ENCODE data around the gene UGT1A1.

Gene UGT1A1

DNA sequence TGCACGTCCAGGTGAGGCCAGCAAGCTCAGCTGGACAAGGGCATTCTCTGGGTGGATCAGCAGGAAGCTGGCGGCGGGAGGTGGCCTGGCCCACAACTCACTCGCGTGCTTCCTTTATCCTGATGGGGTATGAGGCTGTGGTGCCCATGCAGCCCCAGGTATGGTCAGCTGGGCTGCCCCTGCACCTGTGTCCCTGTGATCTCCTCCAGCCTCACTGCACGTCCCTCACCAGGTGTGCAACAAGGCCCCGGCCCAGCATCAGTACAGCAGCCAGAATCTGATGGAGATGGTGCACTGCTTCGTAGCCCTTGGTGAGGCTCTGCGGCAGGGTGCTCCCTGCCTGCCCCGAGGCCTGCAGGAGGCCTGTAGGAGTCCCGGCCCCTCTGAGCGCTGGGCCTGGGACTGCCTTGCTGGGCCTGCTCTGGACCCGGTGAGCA, 35.7 kb downstream of the UGT1A1 start:
- no peak for DNase-seq (ENCODE audit: low spot score)
- H3K27me3 Mint-ChIP-seq (ENCODE audit: low read depth): no peaks in the 10 kb centered on the region
- no peak overlapping the region for H3K27ac Mint-ChIP-seq
- no peaks in the 10 kb centered on the region for H3K4me1 Mint-ChIP-seq (ENCODE audit: low read depth)
- H3K9me3 Mint-ChIP-seq: no peaks in the 10 kb centered on the region
- no peak overlapping the region for H3K4me3 Mint-ChIP-seq
- H3K36me3 Mint-ChIP-seq (ENCODE audit: low read depth): no peaks in the 10 kb centered on the region

DNA sequence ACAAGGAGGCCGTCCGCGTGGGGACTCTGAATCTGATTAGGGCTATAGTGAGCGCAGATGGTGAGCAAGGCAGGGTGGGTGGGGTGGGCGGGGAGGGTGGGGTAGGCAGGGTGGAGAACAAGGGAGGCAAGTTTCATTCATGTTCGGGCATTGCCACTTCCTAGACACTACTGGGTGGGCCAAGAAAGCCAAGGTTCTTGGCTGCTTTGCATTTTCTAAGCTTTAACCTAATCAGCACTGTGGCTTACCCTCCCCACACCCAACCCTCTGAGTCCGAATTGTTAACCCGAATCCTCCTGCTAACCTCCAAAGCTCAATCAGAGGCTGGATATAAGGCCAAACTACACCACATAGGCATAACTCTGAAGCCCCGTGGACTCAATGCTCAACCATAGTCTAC, 36.2 kb downstream of the UGT1A1 start:
- no peaks in the 10 kb centered on the region for H3K27me3 Mint-ChIP-seq (ENCODE audit: low read depth)
- no peak overlapping the region for H3K4me3 Mint-ChIP-seq
- H3K4me1 Mint-ChIP-seq (ENCODE audit: low read depth): no peaks in the 10 kb centered on the region
- no peak overlapping the region for H3K27ac Mint-ChIP-seq
- H3K36me3 Mint-ChIP-seq (ENCODE audit: low read depth): no peaks in the 10 kb centered on the region
- no peak for DNase-seq (ENCODE audit: low spot score)
- H3K9me3 Mint-ChIP-seq: no peaks in the 10 kb centered on the region

DNA sequence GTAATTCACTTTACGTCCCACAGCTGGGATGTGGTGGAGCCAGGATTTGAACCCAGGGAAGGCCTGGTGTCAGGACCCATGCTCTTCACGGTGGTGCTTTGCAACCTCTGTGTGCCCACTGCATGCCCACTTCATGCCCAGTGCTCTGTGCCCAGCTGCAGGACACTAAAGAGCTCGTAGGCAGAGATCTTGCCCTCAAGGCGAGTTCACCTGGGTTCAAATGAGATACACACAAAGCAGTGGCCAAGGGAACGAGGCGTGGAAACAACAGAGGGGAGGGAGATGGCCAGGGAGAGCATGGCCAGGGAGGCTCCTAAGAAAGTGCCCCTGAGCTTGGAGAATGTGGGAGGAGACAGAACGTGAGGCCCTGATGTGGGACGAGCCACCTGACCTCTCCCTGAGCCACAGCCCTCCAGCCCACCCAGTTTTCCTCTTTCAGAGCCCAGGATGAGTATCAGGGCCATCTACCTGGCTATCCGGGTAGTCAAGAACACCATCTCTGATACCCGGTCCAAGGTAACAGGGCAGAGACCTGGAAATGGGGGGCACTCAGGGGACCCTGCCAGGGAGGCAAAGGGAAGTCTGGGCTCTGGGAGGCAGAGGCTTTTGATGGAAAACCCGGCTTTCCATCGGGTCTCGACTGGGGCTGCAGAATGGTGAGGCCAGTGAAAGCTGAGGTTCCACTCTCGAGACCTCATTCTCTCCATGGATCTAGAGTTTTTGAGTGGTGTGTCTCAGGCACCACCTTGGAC, 38.4 kb downstream of the UGT1A1 start:
- Mint-ChIP-seq H3K9me3 (no peaks in the 10 kb centered on the region), H3K27me3 (ENCODE audit: low read depth) (no peaks in the 10 kb centered on the region), H3K4me1 (ENCODE audit: low read depth) (no peaks in the 10 kb centered on the region), H3K4me3 (no peak overlapping the region), H3K36me3 (ENCODE audit: low read depth) (no peaks in the 10 kb centered on the region), H3K27ac (no peak overlapping the region)
- no peak for DNase-seq (ENCODE audit: low spot score)

- H3K4me3 Mint-ChIP-seq: no peak overlapping the region
- H3K36me3 Mint-ChIP-seq (ENCODE audit: low read depth): no peaks in the 10 kb centered on the region
- H3K4me1 Mint-ChIP-seq (ENCODE audit: low read depth): no peaks in the 10 kb centered on the region
- no peak overlapping the region for H3K27ac Mint-ChIP-seq
- peaks cover 1% of the 10 kb centered on the region for H3K27me3 Mint-ChIP-seq (ENCODE audit: low read depth)
- no peak for DNase-seq (ENCODE audit: low spot score)
- H3K9me3 Mint-ChIP-seq: no peaks in the 10 kb centered on the region
Measured at GRCh38 chr2:233799087-233799665, 39.1 kb downstream of the UGT1A1 start.

GRCh38 chr2:233799716-233800115, 39.6 kb downstream of the UGT1A1 start:
- no peak for DNase-seq (ENCODE audit: low spot score)
- Mint-ChIP-seq H3K27ac (no peak overlapping the region), H3K9me3 (no peaks in the 10 kb centered on the region), H3K4me3 (no peak overlapping the region), H3K4me1 (ENCODE audit: low read depth) (no peaks in the 10 kb centered on the region), H3K36me3 (ENCODE audit: low read depth) (no peaks in the 10 kb centered on the region), H3K27me3 (ENCODE audit: low read depth) (peaks cover 4% of the 10 kb centered on the region)

GRCh38 chr2:233800208-233800607, 40.1 kb downstream of the UGT1A1 start:
- H3K9me3 Mint-ChIP-seq: no peaks in the 10 kb centered on the region
- no peak overlapping the region for H3K27ac Mint-ChIP-seq
- DNase-seq (ENCODE audit: low spot score): no peak

DNA sequence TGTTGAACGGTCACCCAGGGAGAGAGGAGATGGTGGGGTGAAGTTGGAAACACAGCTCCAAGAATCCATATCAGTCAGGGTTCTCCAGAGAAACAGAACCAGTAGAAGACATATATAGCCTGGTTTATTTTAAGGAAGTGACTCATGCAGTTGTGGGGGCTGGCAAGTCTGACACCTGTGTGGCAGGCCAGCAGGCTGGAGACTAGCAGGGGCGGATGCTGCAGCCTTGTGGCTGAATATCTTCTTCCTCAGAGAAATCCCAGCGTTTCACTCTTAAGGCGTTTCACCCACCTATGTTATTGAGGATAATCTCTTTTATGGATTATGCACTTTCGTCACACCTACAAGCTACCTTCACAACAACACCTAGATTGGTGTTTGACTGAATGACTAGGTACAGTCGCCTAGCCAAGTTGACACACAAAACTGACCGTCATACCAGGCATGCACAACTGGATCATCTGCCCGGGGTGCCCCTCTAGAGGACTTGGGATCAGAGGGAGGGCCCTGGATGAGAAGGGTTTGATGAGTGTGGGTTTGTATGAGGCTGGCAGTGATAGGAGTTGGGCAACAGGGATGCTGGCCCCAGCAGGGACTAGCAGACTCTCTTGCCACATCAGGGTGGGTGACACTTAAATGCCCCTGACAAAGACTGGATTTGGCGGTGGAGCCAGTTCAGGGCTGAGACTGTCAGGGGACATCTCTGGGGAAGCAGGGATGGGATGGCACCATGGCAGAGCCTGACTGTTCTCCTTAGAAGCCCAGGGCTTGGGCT, 41.5 kb downstream of the UGT1A1 start:
- Mint-ChIP-seq H3K27ac (no peak overlapping the region), H3K27me3 (ENCODE audit: low read depth) (peaks cover 4% of the 10 kb centered on the region), H3K4me1 (ENCODE audit: low read depth) (no peaks in the 10 kb centered on the region), H3K4me3 (no peak overlapping the region), H3K36me3 (ENCODE audit: low read depth) (no peaks in the 10 kb centered on the region), H3K9me3 (no peaks in the 10 kb centered on the region)
- DNase-seq (ENCODE audit: low spot score): no peak

More at GRCh38 chr2:233800208-233800607, 40.1 kb downstream of the UGT1A1 start:
- H3K36me3 Mint-ChIP-seq (ENCODE audit: low read depth): no peaks in the 10 kb centered on the region
- peaks cover 4% of the 10 kb centered on the region for H3K27me3 Mint-ChIP-seq (ENCODE audit: low read depth)
- H3K4me1 Mint-ChIP-seq (ENCODE audit: low read depth): no peaks in the 10 kb centered on the region
- no peak overlapping the region for H3K4me3 Mint-ChIP-seq

- Mint-ChIP-seq H3K36me3 (ENCODE audit: low read depth) (no peaks in the 10 kb centered on the region), H3K27ac (no peak overlapping the region), H3K4me1 (ENCODE audit: low read depth) (no peaks in the 10 kb centered on the region), H3K27me3 (ENCODE audit: low read depth) (peaks cover 4% of the 10 kb centered on the region), H3K4me3 (no peak overlapping the region), H3K9me3 (no peaks in the 10 kb centered on the region)
- DNase-seq (ENCODE audit: low spot score): no peak
Measured at GRCh38 chr2:233802132-233802815, 42.2 kb downstream of the UGT1A1 start.

GRCh38 chr2:233803292-233803911, 43.3 kb downstream of the UGT1A1 start:
- no peaks in the 10 kb centered on the region for H3K9me3 Mint-ChIP-seq
- no peak overlapping the region for H3K4me3 Mint-ChIP-seq
- DNase-seq (ENCODE audit: low spot score): no peak
- H3K36me3 Mint-ChIP-seq (ENCODE audit: low read depth): no peaks in the 10 kb centered on the region
- no peak overlapping the region for H3K27ac Mint-ChIP-seq
- H3K27me3 Mint-ChIP-seq (ENCODE audit: low read depth): peaks cover 4% of the 10 kb centered on the region
- no peaks in the 10 kb centered on the region for H3K4me1 Mint-ChIP-seq (ENCODE audit: low read depth)

- Mint-ChIP-seq H3K9me3 (no peaks in the 10 kb centered on the region), H3K27ac (no peak overlapping the region), H3K27me3 (ENCODE audit: low read depth) (peaks cover 4% of the 10 kb centered on the region), H3K36me3 (ENCODE audit: low read depth) (no peaks in the 10 kb centered on the region), H3K4me1 (ENCODE audit: low read depth) (no peaks in the 10 kb centered on the region), H3K4me3 (no peak overlapping the region)
- DNase-seq (ENCODE audit: low spot score): no peak
Measured at GRCh38 chr2:233803994-233804393, 43.9 kb downstream of the UGT1A1 start.

- Mint-ChIP-seq H3K27me3 (ENCODE audit: low read depth) (peaks cover 4% of the 10 kb centered on the region), H3K36me3 (ENCODE audit: low read depth) (no peaks in the 10 kb centered on the region), H3K9me3 (no peaks in the 10 kb centered on the region), H3K4me3 (no peak overlapping the region), H3K27ac (no peak overlapping the region), H3K4me1 (ENCODE audit: low read depth) (no peaks in the 10 kb centered on the region)
- no peak for DNase-seq (ENCODE audit: low spot score)
Measured at GRCh38 chr2:233807215-233807865, 47.3 kb downstream of the UGT1A1 start.

DNA sequence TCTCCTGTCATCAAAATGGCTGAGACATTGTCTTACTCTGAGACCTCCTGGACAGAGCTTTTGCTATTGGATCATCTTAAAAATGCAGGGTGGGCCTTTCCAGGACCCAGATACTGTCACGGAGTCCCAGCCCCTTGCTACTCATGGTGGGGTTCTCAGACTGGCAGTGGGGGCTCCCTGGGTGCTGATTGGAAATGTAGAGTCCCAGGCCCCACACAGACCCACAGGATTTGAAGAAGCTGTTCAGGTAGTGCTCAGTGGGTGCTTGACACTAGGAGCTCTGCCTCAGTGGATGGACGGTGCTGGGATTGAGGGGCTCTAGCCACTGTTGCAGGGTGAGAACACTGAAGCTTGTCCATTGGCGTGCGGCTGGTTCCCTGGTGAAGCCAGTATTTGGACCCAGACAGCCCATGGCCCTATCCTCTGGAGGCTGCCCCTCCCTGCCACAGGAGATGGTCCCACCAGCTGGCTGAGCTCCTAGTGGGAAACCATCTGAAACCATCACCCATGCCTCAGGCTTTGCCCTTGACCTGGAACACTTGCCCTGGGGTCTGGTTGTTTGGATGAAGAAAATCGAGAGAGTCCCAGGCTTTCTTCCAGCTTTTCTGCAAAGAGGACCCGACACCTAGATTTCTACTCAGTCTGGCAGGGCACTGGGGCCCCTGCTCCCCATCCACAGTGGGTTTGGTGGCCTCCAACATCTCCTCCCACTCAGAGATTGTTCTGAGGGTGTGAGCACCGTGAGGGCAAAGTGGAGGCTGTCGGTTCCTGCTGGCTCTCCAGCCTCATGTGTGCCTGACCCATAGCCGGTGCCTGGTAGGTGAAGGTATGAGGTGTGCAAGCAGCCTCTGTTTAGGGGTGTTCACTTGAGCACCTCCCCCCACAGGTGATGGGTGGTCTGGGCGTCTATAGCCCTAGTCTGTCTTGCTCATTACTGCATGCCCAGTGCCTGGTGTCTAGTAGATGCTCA, 48.2 kb downstream of the UGT1A1 start:
- no peak overlapping the region for H3K4me3 Mint-ChIP-seq
- DNase-seq (ENCODE audit: low spot score): no peak
- H3K27me3 Mint-ChIP-seq (ENCODE audit: low read depth): peaks cover 4% of the 10 kb centered on the region
- no peak overlapping the region for H3K27ac Mint-ChIP-seq
- H3K36me3 Mint-ChIP-seq (ENCODE audit: low read depth): no peaks in the 10 kb centered on the region
- no peaks in the 10 kb centered on the region for H3K4me1 Mint-ChIP-seq (ENCODE audit: low read depth)
- H3K9me3 Mint-ChIP-seq: no peaks in the 10 kb centered on the region
